Umbilical cord (tissue), 2 donors: ENCODE results near the gene PITPNB. TPM values are rescaled to one million over a fixed set of nuclear protein-coding genes. Genes with fewer than 3 reads are reported as not detected.

Experiments
- DNase-seq: peaks from one replicate; pipeline ENCODE4 v3.0.0-alpha.2; 2015; ENCODE audit warnings: low spot score
- total RNA-seq: library from RNA; depleted of rRNA; stranded (reverse); fragments of >200 nt; gene quantifications from one replicate; pipeline ENCODE4 v1.2.3, GENCODE V29; 2014; ENCODE audit warnings: low replicate concordance; ENCODE audit not compliant: insufficient read depth

Gene PITPNB
- total RNA-seq, 1 donor from 2014 or later = 95.8 TPM

GRCh38 chr22:27834364-27835185 lies 84.5 kb downstream of the PITPNB start:
- DNase-seq = no peak

DNA sequence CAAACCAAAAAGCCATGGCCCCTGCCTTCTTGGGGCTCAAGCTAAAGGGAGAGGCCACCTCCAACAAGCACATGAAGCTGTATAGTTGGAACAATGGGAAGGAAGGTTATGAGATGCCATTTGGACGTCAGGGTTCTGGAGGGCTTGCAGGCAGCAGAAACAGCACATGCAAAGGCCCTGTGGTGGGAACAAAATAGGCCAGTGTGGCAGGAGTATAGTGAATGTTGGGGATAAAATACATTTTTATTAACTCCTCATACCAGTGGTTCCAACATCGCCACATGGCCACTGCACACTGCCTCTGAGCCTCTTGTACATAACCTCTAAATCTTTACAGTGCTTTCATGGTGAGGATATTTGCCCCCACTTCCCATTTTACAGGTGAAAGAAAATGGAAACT lies 85.3 kb downstream of the PITPNB start:
- no peak for DNase-seq

GRCh38 chr22:27832606-27833005 lies 86.5 kb downstream of the PITPNB start:
- DNase-seq = no peak

- no peak for DNase-seq
Measured at GRCh38 chr22:27829620-27830019, 89.4 kb downstream of the PITPNB start.

GRCh38 chr22:27827604-27828587 lies 91.2 kb downstream of the PITPNB start:
- DNase-seq = no peak

- DNase-seq = no peak
Measured at GRCh38 chr22:27825174-27825573, 93.9 kb downstream of the PITPNB start.

GRCh38 chr22:27823221-27823620 lies 95.8 kb downstream of the PITPNB start:
- DNase-seq = no peak

DNA sequence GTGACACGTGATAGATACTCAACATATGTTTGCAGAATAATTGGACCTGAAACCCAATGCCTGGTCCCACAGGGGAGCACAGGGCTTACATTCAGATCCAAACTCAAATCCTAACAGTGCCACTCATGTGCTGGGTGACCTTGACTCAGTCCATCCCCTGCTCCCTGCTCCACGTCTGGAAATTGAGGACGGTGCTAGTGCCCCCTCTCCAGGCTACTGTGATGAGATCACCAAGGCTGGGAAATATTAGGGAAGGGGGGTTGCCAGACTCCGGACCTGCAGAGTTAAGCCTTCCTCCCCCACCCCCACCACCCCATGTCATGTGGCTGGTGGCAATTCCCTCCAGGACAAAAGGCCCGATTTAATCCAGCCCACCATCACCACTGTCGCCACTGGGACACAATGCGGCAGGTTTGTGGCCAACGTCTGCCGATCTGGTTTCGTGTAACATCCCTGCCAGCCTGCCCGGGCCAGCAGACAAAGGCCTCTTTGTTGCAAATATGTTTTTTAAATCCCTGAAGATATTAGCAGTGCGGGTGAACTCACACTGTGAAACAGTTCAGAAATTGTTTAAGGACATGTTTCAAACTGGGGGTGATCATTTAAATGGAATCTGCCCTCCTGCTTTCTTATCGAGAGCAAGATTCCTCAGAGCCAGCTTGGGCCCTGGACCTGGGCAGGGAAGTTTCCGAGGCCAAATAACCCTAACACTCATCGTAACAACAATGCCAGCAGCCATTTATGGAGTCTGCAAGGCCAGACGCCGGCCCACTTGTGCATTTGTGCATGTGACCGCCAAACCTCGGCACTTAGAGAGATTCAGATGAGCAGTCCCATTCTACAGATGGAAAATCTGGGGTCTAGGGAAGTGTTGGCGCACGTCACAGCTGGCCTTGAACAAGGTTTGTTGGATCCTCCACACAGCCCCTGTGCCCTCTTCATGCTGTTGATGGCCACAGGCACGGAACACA lies 97.9 kb downstream of the PITPNB start:
- no peak for DNase-seq

- no peak for DNase-seq
Measured at GRCh38 chr22:27816552-27816951, 102.5 kb downstream of the PITPNB start.

DNA sequence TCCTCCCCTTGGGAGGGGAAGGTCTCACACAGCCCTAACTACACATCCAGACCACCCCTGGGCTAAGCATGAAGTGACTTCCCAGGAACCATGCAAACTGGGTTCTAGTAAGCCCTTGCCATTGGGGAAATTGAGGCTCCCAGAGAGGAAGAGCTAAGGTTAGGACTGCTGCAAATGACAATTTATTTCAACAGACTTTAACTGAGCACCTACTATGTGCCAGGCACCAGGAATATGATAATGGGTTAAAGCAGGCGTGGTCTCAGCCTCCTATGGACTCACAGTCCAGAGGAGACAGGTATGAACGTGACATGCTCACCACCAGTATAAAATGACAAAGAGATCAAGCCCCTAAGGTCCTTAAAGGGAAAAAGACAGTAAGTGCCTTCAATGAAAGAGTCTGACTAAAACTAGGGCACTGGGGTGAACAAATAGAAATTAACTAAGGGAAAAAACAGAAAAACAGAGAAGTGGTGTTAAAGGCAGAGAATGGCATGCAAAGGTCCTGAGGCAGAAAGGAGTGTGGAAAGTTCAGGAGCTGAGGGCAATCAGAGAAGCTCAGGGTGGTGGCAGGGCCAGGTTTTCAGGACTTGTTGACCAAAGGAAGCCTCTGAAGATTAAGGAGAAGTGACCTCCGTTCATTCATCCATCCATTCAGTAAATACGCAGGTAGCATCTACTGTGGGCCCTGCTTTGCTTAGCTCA lies 103.1 kb downstream of the PITPNB start:
- no peak for DNase-seq

GRCh38 chr22:27814993-27815392 lies 104.1 kb downstream of the PITPNB start:
- no peak for DNase-seq

GRCh38 chr22:27811778-27812177 lies 107.3 kb downstream of the PITPNB start:
- no peak for DNase-seq

DNA sequence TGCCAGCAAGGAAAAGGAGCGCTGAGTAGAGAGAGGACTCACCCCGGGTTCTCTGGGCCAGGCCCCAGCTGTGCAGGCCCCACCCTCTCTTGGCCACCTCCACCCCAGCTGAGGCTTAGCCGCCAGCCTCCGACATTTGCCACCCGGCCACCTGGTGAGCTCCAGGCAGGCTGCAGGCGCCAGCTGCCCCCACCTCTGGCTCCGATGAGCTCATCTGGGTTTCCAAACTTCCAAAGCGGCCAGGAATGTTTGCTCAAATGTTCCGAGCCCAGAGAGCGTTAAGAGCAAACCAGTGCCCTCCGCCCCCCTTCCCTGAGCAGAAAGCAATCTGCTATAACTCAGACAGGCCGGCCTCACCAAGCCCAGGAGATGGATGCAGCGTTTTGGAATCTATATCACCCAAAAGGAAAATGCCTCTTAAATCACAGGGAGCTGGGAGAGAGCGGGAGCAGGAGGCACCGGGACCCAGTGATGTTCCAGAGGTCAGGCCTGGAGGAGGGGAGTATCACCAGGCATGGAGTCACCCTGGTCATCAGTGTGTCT lies 108.4 kb downstream of the PITPNB start:
- peak; percentile 92 for DNase-seq

DNA sequence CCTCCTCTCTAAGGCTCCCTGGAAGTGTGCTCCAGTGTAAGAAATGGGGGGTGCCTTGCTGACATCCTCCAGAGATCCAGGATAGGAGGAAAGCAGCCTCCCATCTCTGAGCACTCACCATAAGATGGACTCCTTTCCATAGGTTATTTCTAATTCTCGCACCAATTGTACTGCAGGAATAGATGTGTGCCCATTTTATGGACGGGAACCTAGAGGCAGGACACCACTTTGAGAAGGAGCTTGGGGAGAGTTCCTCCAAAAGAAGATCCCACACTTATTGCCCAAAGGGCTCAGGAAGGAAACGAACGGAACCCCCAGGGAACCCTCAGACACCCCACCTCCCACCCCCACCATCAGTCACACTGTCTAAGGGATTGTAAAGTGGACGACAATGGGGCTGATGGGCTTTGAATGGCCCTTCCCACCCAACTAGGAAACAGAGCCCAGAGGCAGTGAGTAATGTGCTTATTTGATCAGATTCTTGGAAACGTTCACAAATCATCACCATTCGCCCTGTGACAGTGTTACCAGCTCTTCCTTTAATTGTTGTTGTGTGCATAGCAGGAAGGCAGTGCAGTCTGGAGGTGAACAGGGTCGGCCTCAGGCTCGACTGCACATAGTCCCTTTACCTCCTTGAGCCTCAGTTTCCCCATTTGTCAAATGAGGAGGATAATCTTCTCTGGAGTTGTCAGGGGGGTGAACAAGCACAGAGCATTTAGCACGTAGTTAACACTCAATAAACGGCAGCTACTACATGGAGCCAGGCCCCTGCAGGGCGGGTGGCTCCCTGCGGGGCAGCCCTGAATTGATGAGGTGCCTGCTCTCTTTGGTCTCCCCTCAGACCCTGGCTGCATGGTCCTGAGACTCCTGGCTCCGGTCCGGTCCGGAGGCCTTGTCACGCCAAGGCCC lies 109.1 kb downstream of the PITPNB start:
- no peak for DNase-seq

- no peak for DNase-seq
Measured at GRCh38 chr22:27809226-27809603, 109.8 kb downstream of the PITPNB start.

DNA sequence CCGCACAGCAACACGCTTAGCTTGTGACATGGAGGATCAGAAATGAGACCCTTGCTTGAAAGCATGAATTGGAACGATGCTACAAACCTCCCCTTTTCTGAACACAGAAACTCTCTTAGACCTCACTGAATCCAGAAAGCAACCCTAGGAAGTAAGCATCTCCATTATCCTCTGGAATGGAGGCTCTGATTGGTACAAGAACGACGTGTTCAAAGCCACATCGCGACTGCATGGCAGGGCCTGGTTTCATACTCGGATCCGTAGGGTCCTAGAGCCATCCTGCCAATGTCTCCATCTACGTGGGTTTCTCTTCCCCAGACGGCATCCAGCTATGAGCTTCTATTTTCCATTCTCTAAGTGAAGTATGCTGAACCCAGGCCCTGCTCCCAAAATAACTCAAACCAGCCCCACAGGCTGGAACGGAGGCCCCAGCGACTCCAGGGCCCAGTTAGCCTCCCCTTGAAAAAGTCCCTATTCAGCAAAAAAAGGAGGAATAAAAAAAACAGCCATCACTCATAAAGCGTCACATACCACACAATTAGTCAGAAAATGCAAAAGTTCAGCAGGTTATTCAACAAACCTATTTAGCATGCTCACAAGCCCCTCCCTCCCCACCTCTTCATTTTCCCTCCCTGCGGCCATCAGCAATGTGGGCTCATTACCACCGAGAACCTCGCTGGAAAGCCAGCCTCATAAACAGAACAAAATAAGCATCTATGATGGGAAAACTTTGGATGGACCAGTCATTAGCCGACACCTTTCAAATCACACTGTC lies 110.4 kb downstream of the PITPNB start:
- peak; percentile 63 for DNase-seq

DNA sequence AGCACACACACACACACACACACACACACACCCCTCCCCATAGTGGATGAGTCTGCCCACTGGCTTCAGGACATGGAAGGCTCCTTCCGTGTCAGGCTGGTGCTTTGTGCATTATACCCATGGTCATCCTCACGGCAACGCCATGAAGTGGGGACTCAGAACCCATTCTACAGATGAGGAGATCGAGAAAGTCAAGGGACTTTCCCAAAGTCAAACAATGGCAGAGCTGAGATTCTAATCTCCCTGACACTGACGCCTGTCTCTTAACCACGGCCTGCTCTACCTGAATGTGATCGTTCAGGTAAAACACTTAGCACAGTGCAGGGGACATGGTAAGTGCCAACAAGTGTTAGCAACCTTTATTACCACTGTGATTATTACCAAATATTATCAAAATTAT lies 113.2 kb downstream of the PITPNB start:
- no peak for DNase-seq

DNA sequence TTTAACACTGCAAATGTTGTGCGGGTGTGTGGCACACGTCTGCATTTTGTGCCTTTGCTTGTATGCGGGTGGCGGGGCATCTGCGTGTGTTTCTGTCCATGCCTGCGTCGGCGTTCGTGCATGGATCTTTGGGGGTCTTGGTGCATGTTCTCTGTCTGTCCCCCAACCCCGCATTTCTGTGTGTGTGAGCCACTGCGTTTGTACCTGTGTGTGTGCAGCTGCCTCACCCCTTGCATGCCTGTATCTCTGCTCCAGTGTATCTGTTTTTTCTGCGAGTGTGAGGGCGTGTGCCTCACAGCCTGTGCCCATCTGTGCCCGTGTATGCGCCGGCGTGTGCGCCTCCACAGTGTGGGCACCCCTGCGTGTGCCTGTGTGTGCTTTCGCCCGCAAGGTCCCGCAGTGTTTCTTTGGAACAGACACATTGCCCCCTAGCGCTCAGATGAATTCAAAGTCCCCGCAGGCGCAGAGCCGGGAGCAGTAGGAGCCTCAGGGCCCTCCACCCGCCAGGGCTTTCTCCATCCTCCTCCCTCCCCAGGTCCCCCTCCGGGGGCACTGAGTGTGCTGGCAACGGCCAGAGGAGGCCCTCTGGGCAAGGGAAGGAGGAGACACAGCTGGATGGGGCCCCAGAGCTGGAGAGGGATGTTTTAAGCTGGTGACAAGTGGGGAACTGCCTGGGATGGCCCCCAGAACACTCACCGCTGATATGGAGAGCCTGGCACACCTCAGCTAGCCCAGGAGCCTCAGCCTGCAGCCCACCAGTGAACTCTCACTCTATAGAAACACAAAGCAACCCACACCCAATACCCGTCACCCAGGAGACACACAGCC lies 114.4 kb downstream of the PITPNB start:
- DNase-seq = peak; percentile 79
